GM12875 (cell line): ENCODE measurements around the gene MT2A.

Source experiments
- H3K4me3 ChIP-seq: one replicate; pipeline ENCODE4 v1.5.1; 2011; ENCODE audit warnings: low read depth, low read length, control low read depth
- CTCF ChIP-seq: IDR thresholded peaks from 2 replicates; pipeline ENCODE4 v1.5.1; 2011; ENCODE audit warnings: low read depth, mild to moderate bottlenecking, control low read depth, inconsistent platforms, low read length, moderate library complexity, borderline replicate concordance; ENCODE audit not compliant: insufficient read depth

The MT2A gene

DNA sequence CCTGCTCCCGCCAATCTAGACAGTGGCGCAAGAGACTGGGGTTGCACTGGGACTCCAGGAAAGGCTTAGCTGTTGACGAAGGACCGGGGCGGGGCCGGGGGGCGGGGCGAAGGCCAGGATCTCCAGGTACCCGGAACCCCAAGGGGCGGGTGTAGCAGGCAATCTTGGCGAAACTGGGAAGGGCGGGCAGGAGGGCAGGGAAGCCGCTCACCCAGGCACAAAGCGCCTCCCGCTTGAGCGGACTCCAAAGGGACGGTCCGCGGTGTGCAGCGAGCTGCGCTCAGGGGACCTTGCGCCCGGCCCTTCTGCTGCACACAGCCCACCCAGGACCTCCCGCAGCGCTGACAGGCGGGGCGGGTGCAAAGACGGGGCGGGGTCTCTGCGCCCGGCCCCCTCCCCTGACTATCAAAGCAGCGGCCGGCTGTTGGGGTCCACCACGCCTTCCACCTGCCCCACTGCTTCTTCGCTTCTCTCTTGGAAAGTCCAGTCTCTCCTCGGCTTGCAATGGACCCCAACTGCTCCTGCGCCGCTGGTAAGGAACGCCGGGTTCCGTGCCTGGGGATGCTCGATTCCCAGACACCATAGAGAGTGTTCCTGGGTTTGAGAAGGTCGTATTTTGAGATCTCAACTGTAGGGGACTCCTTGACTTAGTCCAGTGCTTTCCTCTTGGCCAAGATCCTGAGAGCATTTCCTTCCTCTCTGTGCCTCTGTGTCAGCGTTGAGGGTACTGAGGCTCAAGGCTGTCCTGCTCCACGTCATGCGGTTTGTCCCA is 49.4 kb downstream of the MT2A start, which contains the start of gene MT1F:
Gene MT1F (plus strand): TSS at position 405 of the 772 bp plus-strand sequence. CDS start 100 bp downstream, at position 505.
- H3K4me3 ChIP-seq = no peak within 1 kb of the TSS
- no peak for TF ChIP-seq CTCF

GRCh38 chr16:56658327-56658875 is 50.0 kb downstream of the MT2A start:
- H3K4me3 ChIP-seq = no peak overlapping the region
- no peak for TF ChIP-seq CTCF
